Upper lobe of left lung (tissue), 4 donors: ENCODE measurements around the gene EIF3M.

ENCODE experiments used
- EP300 ChIP-seq, 4 donors: sonication (generic); formaldehyde crosslinking; IDR thresholded peaks; one replicate each; pipeline ENCODE4 v1.5.1; 2017; ENCODE audit warnings: antibody characterized with exemption in 4 of 4, control low read depth in 2 of 4
- POLR2A ChIP-seq, 4 donors: fragments of 450-650 bp; IDR thresholded peaks; one replicate each; pipeline ENCODE4 v1.5.1; 2016 to 2017; ENCODE audit warnings: antibody characterized with exemption in 4 of 4, mild to moderate bottlenecking in 2 of 4
- POLR2AphosphoS5 ChIP-seq, 2 donors: sonication (generic); formaldehyde crosslinking; IDR thresholded peaks; one replicate each; pipeline ENCODE4 v1.5.1; 2017; ENCODE audit warnings: antibody characterized with exemption in 2 of 2
- TF ChIP-seq, protein P1 (sequence below), 6 experiments: fragments of 450-650 bp in 4 of 6; fragments of 200-600 bp in 2 of 6; sonication (generic) in 2 of 6; IDR thresholded peaks; one replicate each; pipeline ENCODE4 v1.5.1; 2016 to 2019; ENCODE audit warnings: antibody characterized with exemption in 6 of 6

- TF ChIP-seq, protein P1, sequence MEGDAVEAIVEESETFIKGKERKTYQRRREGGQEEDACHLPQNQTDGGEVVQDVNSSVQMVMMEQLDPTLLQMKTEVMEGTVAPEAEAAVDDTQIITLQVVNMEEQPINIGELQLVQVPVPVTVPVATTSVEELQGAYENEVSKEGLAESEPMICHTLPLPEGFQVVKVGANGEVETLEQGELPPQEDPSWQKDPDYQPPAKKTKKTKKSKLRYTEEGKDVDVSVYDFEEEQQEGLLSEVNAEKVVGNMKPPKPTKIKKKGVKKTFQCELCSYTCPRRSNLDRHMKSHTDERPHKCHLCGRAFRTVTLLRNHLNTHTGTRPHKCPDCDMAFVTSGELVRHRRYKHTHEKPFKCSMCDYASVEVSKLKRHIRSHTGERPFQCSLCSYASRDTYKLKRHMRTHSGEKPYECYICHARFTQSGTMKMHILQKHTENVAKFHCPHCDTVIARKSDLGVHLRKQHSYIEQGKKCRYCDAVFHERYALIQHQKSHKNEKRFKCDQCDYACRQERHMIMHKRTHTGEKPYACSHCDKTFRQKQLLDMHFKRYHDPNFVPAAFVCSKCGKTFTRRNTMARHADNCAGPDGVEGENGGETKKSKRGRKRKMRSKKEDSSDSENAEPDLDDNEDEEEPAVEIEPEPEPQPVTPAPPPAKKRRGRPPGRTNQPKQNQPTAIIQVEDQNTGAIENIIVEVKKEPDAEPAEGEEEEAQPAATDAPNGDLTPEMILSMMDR (IDR thresholded peaks at IDR 0.05): no peak
- TF ChIP-seq POLR2A (IDR thresholded peaks at IDR 0.05) (no peak), EP300 (IDR thresholded peaks at IDR 0.05) (no peak), POLR2AphosphoS5 (IDR thresholded peaks at IDR 0.05) (no peak)
Measured at GRCh38 chr11:32574421-32574820, 9.2 kb upstream of the EIF3M start.
